NB4 (cell line): ENCODE measurements around the gene H2AZ1.

Experiments
- CTCF ChIP-seq: IDR thresholded peaks from one replicate; pipeline ENCODE4 v1.5.1; 2012; ENCODE audit warnings: low read depth, low read length
- POLR2A ChIP-seq: IDR thresholded peaks from 2 replicates; pipeline ENCODE4 v1.6.1; 2011; ENCODE audit warnings: mild to moderate bottlenecking; ENCODE audit not compliant: insufficient read length; ENCODE audit errors: extremely low read depth

GRCh38 chr4:99998062-99998867, 48.2 kb upstream of the H2AZ1 start:
- TF ChIP-seq CTCF (no peak), POLR2A (no peak)
